NCI-H128 (cell line): Measurements from ENCODE around the gene NADK2.

ENCODE experiments used
- DNase-seq: peaks from one replicate; lab custom pipeline; 2025; ENCODE audit not compliant: unreplicated experiment; lab: John Stamatoyannopoulos, UW

NADK2 gene

GRCh38 chr5:36164461-36164860 lies 77.3 kb downstream of the NADK2 start:
- DNase-seq: no peak

- DNase-seq: no peak
Measured at GRCh38 chr5:36162810-36163486, 78.8 kb downstream of the NADK2 start.

GRCh38 chr5:36161361-36161760 lies 80.4 kb downstream of the NADK2 start:
- DNase-seq: no peak

- no peak for DNase-seq
Measured at GRCh38 chr5:36160617-36161016, 81.1 kb downstream of the NADK2 start.

GRCh38 chr5:36158144-36158543 lies 83.6 kb downstream of the NADK2 start:
- no peak for DNase-seq

- DNase-seq: no peak
Measured at GRCh38 chr5:36156619-36157018, 85.1 kb downstream of the NADK2 start.

- no peak for DNase-seq
Measured at GRCh38 chr5:36156121-36156601, 85.6 kb downstream of the NADK2 start.

- no peak for DNase-seq
Measured at GRCh38 chr5:36155291-36155690, 86.4 kb downstream of the NADK2 start.

- DNase-seq: no peak
Measured at GRCh38 chr5:36153726-36154125, 88.0 kb downstream of the NADK2 start.

- no peak for DNase-seq
Measured at GRCh38 chr5:36153298-36153677, 88.4 kb downstream of the NADK2 start.

GRCh38 chr5:36152324-36153297 lies 89.1 kb downstream of the NADK2 start:
- no peak for DNase-seq

GRCh38 chr5:36151434-36152323 lies 90.0 kb downstream of the NADK2 start, which contains the start of the genes LMBRD2 and SKP2:
TSS of gene LMBRD2 (minus strand) at chr5:36151887. CDS start at chr5:36143349, 8,538 bp downstream.
TSS of gene SKP2 (plus strand) at chr5:36152111. CDS start at chr5:36152263, 152 bp downstream.
- peak; percentile 99 for DNase-seq

- DNase-seq: peak; percentile 41
Measured at GRCh38 chr5:36150676-36151433, 90.9 kb downstream of the NADK2 start.

- no peak for DNase-seq
Measured at GRCh38 chr5:36147681-36148080, 94.0 kb downstream of the NADK2 start.

- no peak for DNase-seq
Measured at GRCh38 chr5:36146390-36146789, 95.3 kb downstream of the NADK2 start.

- DNase-seq: no peak
Measured at GRCh38 chr5:36145311-36145710, 96.4 kb downstream of the NADK2 start.
